GM19438 (cell line): ENCODE data around the gene SIGLEC12.

Experiments
- ATAC-seq: cut with Tn5 transposase; IDR thresholded peaks from one replicate; pipeline ENCODE4 v1.9.1; 2021; ENCODE audit warnings: low read depth; ENCODE audit not compliant: unreplicated experiment

The SIGLEC12 gene

GRCh38 chr19:51501594-51502263 is at the start of gene SIGLEC12:
SIGLEC12 (minus strand) TSS chr19:51501800; CDS start chr19:51501733, 67 bp downstream.
- ATAC-seq = no peak

DNA sequence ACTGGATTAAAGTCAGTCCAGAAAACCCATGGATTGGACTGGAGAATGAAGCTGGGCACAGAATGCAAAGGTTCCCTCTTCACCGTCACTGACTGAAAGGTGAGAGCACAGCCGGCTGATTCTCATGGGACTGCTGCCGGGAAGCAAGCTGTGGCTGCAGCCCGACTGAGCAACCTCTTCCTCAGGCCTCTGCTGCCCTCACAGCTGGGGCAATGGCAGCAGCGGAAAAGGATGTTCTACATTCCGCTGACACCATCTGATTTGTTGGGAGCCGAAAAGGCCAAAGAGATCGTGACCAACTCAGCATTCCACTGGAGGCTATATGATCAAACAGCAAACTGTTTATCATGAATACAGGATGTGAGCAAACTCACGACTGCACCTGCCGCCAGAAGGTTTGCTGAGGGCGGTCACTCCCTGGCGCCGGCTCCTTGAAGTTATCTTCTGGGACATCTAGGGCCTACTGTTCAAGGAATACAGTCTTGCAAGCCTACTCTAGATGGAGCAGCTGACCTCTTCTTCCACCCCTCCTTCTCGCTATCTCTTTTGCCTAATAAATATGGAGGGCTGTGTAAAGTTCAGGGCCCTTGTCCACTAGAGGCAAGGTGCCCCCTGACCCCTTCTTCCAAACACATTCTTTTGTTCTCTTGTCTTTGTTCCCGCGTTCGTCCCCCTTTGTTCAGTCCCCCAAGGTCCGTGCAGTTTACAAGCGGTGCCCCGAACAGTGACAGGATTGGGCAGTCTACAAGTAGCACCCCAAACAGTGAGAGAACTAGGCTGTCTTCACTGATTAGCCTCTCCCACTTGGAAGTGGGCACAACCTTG is 49.5 kb upstream of the SIGLEC12 start:
- ATAC-seq = no peak

- ATAC-seq = no peak
These were observed 48.1 kb upstream of the SIGLEC12 start for GRCh38 chr19:51549533-51550324.

DNA sequence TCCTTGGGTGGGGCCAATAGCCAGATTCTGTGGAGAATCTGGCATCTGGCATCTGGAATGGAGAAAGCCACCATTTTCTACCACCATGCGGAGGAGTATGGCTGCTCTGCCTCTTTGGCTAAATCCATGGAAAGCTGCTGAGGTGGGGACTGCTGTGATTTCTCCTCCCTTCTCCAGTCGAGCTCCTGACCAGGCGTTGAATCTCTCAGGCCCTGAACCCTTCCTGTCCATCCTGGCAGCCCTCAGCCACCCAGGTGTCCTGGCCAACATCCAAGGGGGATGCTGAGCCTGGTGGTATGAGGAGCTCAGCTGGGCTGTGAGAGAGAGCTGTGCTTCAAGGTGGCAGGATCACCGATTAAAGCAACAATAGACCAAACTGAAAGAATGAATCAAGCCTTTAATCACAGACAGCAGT is 47.3 kb upstream of the SIGLEC12 start:
- ATAC-seq = no peak

GRCh38 chr19:51548213-51548651 is 46.6 kb upstream of the SIGLEC12 start:
- no peak for ATAC-seq

DNA sequence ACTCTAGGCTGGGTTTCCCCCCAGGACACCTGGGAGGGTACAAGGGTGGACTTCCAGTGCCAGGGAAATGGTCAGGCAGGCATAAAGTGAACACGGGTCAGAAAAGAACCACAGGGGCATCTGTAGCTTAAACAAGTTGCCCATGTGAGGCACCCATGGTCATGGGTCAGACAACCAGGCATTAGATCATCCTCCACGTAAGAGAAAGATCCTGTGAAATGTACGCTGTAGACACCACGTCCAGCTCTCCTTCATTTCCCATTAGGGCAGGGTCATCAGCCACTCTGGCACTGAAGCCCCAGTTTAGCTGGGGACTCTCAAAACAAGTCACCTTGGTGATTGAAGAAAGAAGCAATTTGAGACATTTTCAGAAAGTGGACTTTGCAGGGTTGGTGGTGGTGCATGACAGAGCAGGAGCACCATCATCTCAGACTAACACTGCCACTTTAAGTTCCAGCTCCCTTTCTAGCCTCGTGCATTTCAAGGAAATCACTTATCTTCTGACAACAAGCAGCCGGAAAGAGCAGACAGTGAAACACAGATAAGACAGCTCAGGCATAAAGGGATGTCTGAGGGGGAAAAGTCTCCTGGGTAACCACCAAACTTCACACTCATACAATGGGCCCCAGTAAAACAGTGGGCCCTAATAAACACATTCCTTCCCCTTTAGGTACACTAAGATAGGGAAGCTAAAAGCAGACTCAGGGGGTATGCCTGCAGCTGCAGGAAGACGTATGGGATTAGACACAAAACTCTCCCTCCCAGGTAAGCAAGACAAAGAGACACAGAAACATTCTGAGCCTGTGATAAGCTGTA is 46.0 kb upstream of the SIGLEC12 start:
- no peak for ATAC-seq

DNA sequence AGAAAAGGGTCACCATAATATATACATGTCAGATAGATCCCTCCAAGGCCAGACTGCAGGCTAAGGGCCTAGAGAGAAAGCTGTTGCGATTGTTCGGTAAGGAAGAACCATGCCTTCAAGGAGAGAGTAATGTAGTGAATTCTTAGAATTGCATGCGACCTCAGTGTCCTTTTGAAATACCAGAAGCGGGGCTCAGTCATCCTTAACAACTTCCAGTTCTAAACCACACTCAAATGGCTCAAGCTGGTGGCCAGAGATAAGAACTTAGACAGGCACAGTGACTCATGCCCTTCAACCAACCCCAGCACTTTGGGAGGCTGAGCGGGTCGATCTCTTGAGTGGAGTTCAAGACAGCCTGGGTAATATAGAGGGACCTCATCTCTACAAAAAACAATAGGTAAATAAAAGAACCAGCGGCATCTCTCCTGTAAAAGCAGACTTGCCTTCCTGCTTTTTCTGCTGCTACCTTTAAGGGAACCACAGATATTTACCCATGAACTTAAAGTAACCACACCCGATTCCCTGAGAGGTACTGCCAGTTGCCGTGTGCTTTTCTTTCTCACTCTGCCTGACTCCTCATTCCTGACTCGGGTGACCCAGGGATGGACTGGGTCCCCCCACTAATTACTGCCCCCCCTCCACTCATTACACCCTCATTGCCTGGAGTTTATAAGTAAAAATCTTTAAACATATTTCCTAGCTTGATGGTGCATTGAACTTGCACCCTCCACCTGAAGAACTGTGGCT is 45.2 kb upstream of the SIGLEC12 start:
- no peak for ATAC-seq

DNA sequence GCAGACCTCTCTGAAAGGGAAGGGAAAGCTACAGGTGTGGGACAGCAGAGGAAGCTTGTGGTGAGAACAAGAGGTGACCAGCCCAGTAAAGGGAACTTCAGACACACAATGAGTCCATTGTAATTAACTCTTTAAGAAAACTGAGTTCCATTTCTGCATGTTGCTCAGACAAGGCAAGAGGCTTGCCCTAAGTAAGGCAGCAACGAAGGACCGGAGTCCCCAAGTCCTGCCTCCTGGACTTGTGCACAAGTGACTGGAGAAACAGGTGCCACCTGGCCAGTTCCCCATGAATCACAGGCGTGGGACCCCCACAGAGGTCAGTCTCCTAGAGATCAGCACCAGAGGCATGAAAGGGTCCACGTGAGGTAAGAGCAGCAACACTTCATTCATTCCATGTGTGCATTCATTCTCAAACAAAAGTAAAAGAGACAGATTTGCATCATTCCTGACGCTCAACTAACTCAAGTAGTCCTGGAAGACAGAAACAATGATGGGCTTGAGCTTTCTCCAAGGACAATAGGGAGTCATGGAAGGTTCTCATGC is 44.6 kb upstream of the SIGLEC12 start:
- no peak for ATAC-seq

- ATAC-seq = no peak
These were observed 42.4 kb upstream of the SIGLEC12 start for GRCh38 chr19:51544038-51544437.

DNA sequence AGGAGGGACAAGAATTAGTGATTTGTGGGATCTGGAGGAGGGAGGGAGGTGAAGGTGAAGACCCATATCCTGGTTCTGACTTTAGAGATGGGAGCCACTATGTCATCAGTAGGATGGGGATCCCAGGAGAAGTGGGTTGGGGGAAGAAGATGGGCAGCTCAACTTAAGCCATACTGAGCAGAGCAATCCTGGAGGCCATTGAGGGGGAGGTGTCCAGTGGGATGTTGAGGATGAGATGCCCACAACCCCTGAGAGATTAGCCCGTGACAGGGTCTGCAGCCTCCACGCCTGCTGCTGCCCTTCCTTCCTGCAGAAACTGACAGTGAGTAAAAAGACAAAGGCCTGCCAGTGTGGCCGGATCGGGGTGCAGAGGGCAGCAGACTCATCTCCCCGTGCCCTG is 41.1 kb upstream of the SIGLEC12 start:
- no peak for ATAC-seq

- no peak for ATAC-seq
These were observed 40.1 kb upstream of the SIGLEC12 start for GRCh38 chr19:51541458-51542357.

- ATAC-seq = no peak
These were observed 38.3 kb upstream of the SIGLEC12 start for GRCh38 chr19:51539821-51540366.

DNA sequence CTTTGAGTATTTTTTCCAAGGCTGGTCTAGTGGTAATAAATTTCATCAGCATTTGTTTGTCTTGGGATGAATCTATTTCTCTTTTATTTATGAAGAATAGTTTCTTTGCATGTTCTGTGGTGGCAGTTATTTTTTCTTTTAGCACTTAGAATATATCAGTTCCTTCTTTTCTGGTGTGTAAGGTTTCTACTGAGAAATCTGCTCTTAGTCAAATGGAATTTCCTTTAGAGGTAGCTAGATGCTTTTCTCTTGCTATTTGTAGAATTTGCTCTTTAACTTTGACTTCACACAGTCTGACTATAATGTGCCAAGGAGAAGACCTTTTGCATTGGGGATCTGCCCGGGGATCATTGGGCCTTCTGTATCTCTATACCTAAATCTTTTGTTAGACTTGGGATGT is 33.9 kb upstream of the SIGLEC12 start:
- ATAC-seq = no peak

GRCh38 chr19:51531349-51532315 is 30.0 kb upstream of the SIGLEC12 start, which contains the start of gene SIGLEC6:
SIGLEC6 (minus strand) TSS chr19:51531670; CDS start chr19:51531648, 22 bp downstream.
- no peak for ATAC-seq

DNA sequence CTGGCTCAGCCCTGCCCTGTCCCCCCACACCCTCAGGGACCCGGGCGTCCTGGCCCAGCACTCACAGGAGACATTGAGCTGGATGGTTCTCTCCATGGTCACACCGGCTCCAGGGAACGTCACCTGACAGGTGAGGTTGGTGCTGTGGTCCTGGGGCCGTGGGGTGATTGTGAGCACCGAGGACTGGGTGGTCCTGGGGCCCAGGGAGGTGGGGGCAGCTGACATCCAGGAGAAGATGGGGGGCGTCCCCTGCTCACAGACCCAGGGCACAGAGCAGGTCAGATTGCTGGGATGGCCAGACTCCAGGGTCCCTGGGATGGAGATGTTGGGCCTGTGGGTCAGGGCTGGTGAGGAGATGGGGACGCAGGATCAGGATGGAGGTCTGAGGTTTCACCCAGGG is 29.0 kb upstream of the SIGLEC12 start:
- ATAC-seq = no peak

- ATAC-seq = no peak
These were observed 27.7 kb upstream of the SIGLEC12 start for GRCh38 chr19:51529301-51529700.

GRCh38 chr19:51525651-51526050 is 24.1 kb upstream of the SIGLEC12 start:
- ATAC-seq = no peak
